Fibroblast of the aortic adventitia (primary cell): ENCODE data around the gene THBS1. TPM values are rescaled to one million over a fixed set of nuclear protein-coding genes. Genes with fewer than 3 reads are reported as not detected.

Experiments used
- DNase-seq: peaks from one replicate; pipeline ENCODE4 v3.0.0-alpha.2; 2010; ENCODE audit warnings: low read depth
- H3K4me3 ChIP-seq: 2 replicates; pipeline ENCODE4 v1.5.1; 2011; ENCODE audit warnings: low read depth, mild to moderate bottlenecking, control low read depth, low read length, moderate library complexity
- total RNA-seq: library from RNA; depleted of rRNA; stranded (reverse); fragments of >200 nt; gene quantifications from 2 replicates; pipeline ENCODE4 v1.2.3, GENCODE V29; 2012; ENCODE audit warnings: low replicate concordance
- TF ChIP-seq, protein P1 (sequence below): IDR thresholded peaks from 2 replicates; pipeline ENCODE4 v1.5.1; 2011; ENCODE audit warnings: mild to moderate bottlenecking, low read length, control low read depth, inconsistent platforms; ENCODE audit not compliant: insufficient read depth

The THBS1 gene
- 141 and 353 TPM in 2 replicates for total RNA-seq

DNA sequence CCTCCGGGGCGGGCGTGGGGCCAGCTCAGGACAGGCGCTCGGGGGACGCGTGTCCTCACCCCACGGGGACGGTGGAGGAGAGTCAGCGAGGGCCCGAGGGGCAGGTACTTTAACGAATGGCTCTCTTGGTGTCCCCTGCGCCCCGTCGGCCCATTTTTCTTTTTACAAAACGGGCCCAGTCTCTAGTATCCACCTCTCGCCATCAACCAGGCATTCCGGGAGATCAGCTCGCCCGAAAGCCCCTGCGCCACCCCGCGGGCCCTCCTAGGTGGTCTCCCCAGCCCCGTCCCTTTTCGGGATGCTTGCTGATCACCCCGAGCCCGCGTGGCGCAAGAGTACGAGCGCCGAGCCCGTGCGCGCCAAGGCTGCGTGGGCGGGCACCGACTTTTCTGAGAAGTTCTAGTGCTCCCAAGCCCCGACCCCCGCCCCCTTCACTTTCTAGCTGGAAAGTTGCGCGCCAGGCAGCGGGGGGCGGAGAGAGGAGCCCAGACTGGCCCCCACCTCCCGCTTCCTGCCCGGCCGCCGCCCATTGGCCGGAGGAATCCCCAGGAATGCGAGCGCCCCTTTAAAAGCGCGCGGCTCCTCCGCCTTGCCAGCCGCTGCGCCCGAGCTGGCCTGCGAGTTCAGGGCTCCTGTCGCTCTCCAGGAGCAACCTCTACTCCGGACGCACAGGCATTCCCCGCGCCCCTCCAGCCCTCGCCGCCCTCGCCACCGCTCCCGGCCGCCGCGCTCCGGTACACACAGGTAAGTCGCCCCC, at the start of gene THBS1:
Gene THBS1 (plus strand): TSS at position 595 of the 757 bp plus-strand sequence. CDS start 779 bp downstream, outside the sequence.
- TF ChIP-seq, protein P1, sequence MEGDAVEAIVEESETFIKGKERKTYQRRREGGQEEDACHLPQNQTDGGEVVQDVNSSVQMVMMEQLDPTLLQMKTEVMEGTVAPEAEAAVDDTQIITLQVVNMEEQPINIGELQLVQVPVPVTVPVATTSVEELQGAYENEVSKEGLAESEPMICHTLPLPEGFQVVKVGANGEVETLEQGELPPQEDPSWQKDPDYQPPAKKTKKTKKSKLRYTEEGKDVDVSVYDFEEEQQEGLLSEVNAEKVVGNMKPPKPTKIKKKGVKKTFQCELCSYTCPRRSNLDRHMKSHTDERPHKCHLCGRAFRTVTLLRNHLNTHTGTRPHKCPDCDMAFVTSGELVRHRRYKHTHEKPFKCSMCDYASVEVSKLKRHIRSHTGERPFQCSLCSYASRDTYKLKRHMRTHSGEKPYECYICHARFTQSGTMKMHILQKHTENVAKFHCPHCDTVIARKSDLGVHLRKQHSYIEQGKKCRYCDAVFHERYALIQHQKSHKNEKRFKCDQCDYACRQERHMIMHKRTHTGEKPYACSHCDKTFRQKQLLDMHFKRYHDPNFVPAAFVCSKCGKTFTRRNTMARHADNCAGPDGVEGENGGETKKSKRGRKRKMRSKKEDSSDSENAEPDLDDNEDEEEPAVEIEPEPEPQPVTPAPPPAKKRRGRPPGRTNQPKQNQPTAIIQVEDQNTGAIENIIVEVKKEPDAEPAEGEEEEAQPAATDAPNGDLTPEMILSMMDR: peak; percentile 1
- DNase-seq: peak; percentile 90
- peak within 1 kb of the TSS; percentile 77 for H3K4me3 ChIP-seq

DNA sequence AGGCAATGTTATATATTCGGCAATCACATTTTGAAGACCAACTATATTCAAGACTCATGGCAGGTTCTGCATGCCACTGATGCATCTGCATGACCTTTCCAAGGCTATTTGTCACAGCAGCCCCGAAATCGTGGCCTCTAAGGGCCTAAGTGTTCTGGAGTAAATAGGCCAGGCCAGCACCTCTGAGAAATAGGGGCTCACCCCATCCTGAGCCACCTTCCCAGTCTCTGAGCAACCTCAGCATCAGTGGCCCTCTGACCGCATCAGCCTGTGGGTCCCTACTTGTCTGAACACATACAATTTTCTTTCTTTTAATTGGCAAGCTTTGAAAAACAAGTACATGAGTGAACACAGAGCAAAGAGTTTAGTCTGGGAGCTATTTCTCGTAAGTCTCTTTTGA, 45.9 kb upstream of the THBS1 start:
- DNase-seq: no peak
- no peak overlapping the region for H3K4me3 ChIP-seq
- TF ChIP-seq, protein P1: no peak

DNA sequence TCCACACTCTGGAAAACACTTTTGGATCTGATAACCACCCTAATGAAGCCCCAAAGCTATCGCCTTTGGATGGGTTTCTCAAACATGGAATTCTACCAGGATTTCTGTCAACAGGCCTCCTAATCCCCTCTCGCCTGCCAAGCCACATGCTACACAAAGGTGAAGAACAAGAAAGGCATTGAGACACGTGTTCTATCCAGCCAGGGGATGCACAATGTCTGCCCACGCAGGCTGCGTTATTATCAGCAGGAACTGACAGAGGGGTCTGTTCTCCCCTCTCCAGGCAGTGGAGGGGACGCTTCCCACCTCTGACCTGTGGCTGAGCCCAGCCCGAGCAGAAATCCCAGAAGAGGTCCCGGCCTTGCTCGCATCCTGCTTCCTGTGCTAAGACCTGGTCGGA, 45.4 kb upstream of the THBS1 start:
- TF ChIP-seq, protein P1: no peak
- no peak for DNase-seq
- H3K4me3 ChIP-seq: no peak overlapping the region

DNA sequence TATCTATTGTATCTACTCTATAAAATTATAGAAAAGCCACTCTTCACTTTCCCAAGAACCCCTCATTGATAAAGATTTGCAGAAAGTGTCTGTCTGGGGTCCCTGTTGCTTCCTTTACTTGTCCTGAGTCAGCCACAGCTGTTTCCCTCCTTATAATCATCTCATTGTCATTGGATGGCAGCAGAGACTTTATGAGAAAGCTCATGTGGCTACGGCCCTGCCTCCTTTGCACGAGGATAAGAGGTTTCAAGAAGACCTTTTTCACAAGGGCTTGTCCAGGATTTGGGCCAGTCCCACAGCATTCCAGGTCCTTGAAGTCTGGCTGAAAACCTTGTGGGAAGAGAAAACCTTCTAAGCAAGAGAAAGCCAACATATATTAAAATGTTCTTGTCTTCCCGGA, 41.9 kb upstream of the THBS1 start:
- DNase-seq: no peak
- TF ChIP-seq, protein P1: no peak
- no peak overlapping the region for H3K4me3 ChIP-seq

DNA sequence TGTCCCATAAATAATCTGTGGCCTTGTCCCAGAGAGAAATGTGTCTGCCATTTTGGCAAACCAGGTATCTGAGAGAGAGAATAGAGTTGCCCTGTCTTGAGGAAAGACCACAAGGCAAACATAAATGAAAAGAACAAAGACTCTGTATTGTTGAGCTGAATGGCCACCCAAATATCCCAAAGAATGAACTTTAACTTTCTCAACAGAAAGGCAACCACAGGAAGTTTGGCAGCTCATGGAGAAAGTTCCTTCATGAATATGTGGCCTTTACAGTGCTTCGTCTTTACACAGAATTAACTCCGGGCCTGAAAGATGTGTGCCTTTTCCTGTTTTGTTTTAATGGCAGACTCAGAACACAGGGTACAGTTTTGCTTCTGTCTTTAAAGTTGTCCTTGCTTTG, 41.4 kb upstream of the THBS1 start:
- TF ChIP-seq, protein P1: no peak
- H3K4me3 ChIP-seq: no peak overlapping the region
- no peak for DNase-seq

DNA sequence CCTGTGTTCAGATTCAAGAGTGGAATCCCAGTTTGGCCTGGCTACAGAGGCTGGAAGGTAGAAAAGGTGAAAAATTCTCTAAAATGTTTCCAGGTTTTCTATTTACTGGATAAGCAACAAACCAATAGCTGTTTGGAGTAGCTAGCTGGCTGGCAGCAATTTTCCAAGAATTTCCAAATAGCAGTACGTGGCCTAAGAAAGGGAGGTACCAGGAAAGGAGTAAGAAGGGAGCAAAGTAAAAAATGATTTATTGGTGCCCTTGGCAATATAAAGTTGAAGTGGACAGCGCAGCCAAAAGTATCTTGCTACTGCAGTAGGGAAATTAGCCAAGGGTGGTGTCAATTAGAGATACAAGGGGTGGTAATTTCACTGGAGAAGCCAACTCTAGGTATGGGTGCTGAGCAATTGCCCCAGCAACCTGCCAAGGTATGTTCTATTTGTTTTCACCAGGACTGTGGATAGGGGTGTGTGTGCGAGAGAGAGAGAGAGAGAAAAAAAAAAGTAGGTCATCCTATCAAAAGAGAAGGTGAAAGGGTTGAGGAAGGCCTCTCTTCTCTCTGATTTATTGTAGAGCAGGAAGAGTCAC, 40.8 kb upstream of the THBS1 start:
- H3K4me3 ChIP-seq: no peak overlapping the region
- DNase-seq: no peak
- TF ChIP-seq, protein P1: no peak
